Suppressor macrophage treated with lipopolysaccharide for 4 hours (primary cell): ENCODE data around the gene LRRC9.
"Not testable (repeated sequence)": the region's sequence is repeated elsewhere in the genome, so short reads cannot be mapped to it uniquely, and the experiment has no call there.

Experiments used
- DNase-seq: peaks from one replicate; pipeline ENCODE4 v3.0.0-alpha.2; 2020

Gene LRRC9

GRCh38 chr14:60067882-60068281 is 147.9 kb downstream of the LRRC9 start:
- DNase-seq, result no peak

GRCh38 chr14:60079723-60080122 is 159.8 kb downstream of the LRRC9 start:
- no peak for DNase-seq

GRCh38 chr14:60085085-60085484 is 165.1 kb downstream of the LRRC9 start:
- peak; percentile 24 for DNase-seq

GRCh38 chr14:60085693-60086092 is 165.7 kb downstream of the LRRC9 start:
- no peak for DNase-seq

- DNase-seq, result no peak
Measured at GRCh38 chr14:60087668-60088067, 167.7 kb downstream of the LRRC9 start.

GRCh38 chr14:60089221-60089620 is 169.3 kb downstream of the LRRC9 start:
- peak; percentile 39 for DNase-seq

GRCh38 chr14:60090864-60091519 is 171.0 kb downstream of the LRRC9 start:
- peak; percentile 24 for DNase-seq

GRCh38 chr14:60091550-60092525 is 171.9 kb downstream of the LRRC9 start, which contains the start of gene PCNX4:
TSS of gene PCNX4 (plus strand) at chr14:60091923. CDS start at chr14:60107639, 15,716 bp downstream.
- peak; percentile 98 for DNase-seq

GRCh38 chr14:60092526-60092920 is 172.6 kb downstream of the LRRC9 start:
- DNase-seq, result no peak

- peak; percentile 29 for DNase-seq
Measured at GRCh38 chr14:60093080-60093479, 173.1 kb downstream of the LRRC9 start.

- peak; percentile 42 for DNase-seq
Measured at GRCh38 chr14:60093606-60094005, 173.7 kb downstream of the LRRC9 start.

- no peak for DNase-seq
Measured at GRCh38 chr14:60094306-60094897, 174.5 kb downstream of the LRRC9 start.

GRCh38 chr14:60095231-60095630 is 175.3 kb downstream of the LRRC9 start:
- no peak for DNase-seq

GRCh38 chr14:60095781-60096450 is 176.0 kb downstream of the LRRC9 start:
- DNase-seq, result no peak

- no peak for DNase-seq
Measured at GRCh38 chr14:60097974-60098373, 178.0 kb downstream of the LRRC9 start.

GRCh38 chr14:60099855-60100254 is 179.9 kb downstream of the LRRC9 start:
- not testable (repeated sequence) for DNase-seq

GRCh38 chr14:60101786-60102185 is 181.8 kb downstream of the LRRC9 start:
- no peak for DNase-seq

GRCh38 chr14:60102389-60102788 is 182.4 kb downstream of the LRRC9 start:
- DNase-seq, result peak; percentile 79

- peak; percentile 79 for DNase-seq
Measured at GRCh38 chr14:60106339-60106738, 186.4 kb downstream of the LRRC9 start.

- no peak for DNase-seq
Measured at GRCh38 chr14:60107477-60107876, 187.5 kb downstream of the LRRC9 start.

- no peak for DNase-seq
Measured at GRCh38 chr14:60111732-60112131, 191.8 kb downstream of the LRRC9 start.
